Neural crest cell (in vitro differentiated cells): ENCODE data around the gene ITPR1. TPM values are rescaled to one million over a fixed set of nuclear protein-coding genes. Genes with fewer than 3 reads are reported as not detected.

Experiments
- DNase-seq: peaks from one replicate; pipeline ENCODE4 v3.0.0; 2021; ENCODE audit warnings: low read depth, mixed read lengths, low spot score
- H3K27ac Mint-ChIP-seq: one replicate; pipeline ENCODE4 v1.8.0; 2021; ENCODE audit warnings: mild to moderate bottlenecking, mixed read lengths; ENCODE audit not compliant: unreplicated experiment
- H3K27me3 Mint-ChIP-seq: 2 replicates; pipeline ENCODE4 v1.8.0; 2021; ENCODE audit warnings: low read depth, mild to moderate bottlenecking, mixed read lengths
- H3K36me3 Mint-ChIP-seq: 2 replicates; pipeline ENCODE4 v1.8.0; 2021; ENCODE audit warnings: low read depth, mild to moderate bottlenecking, mixed read lengths
- H3K4me1 Mint-ChIP-seq: 2 replicates; pipeline ENCODE4 v1.8.0; 2021; ENCODE audit warnings: mixed read lengths
- H3K4me3 Mint-ChIP-seq: one replicate; pipeline ENCODE4 v1.8.0; 2021; ENCODE audit warnings: mild to moderate bottlenecking, mixed read lengths
- H3K9me3 Mint-ChIP-seq: 2 replicates; pipeline ENCODE4 v1.8.0; 2021; ENCODE audit warnings: mixed read lengths
- total RNA-seq: library from RNA; stranded (reverse); gene quantifications from 2 replicates; pipeline ENCODE4 v1.2.1, GENCODE V29; 2021
- TF ChIP-seq, protein P1 (sequence below): fragments of 200-600 bp; sonication (generic); conservative IDR thresholded peaks from 2 replicates; pipeline ENCODE4 v1.5.0; 2021; ENCODE audit warnings: antibody characterized with exemption, mild to moderate bottlenecking

ITPR1 gene
- total RNA-seq, 1 donor from 2014 or later = 4.8 TPM

DNA sequence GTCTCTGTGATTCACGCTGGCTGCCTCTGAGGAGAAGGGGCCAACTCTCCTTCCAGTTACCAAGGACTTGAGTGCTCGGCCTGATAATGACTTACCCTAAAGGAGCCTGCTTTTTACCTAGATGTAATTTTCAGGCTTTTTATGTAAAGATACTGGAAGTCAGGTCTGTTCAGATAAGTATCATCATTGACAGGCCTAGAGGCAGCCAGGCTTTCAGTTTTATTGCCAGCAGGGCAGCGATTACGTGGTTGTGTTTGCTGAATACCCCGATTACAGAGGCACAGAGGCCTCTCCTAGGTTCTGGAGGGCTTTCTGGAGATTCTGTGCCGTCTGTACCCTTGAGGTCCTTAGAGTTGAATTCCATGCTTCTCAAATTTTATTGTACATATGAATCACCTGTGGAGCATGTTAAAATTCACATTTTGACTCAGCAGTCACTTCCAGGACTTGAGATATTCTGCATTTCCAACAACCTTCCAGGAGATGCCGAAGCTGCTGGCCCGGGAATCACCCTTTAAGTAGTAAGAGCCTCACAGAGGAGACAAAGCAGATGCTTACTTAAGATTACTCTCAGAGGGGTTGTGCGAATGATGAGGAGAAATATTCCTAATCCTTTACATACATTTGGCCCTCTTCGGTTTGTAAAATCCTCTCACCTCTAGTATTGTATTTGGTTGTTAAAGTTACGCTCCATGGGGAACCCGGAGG, 326.0 kb downstream of the ITPR1 start:
- Mint-ChIP-seq H3K9me3 (peaks cover 10% of the 10 kb centered on the region), H3K4me1 (peaks cover 9% of the 10 kb centered on the region), H3K36me3 (peaks cover 21% of the 10 kb centered on the region), H3K4me3 (no peak overlapping the region), H3K27ac (no peak overlapping the region), H3K27me3 (no peaks in the 10 kb centered on the region)
- DNase-seq = no peak
- TF ChIP-seq, protein P1, sequence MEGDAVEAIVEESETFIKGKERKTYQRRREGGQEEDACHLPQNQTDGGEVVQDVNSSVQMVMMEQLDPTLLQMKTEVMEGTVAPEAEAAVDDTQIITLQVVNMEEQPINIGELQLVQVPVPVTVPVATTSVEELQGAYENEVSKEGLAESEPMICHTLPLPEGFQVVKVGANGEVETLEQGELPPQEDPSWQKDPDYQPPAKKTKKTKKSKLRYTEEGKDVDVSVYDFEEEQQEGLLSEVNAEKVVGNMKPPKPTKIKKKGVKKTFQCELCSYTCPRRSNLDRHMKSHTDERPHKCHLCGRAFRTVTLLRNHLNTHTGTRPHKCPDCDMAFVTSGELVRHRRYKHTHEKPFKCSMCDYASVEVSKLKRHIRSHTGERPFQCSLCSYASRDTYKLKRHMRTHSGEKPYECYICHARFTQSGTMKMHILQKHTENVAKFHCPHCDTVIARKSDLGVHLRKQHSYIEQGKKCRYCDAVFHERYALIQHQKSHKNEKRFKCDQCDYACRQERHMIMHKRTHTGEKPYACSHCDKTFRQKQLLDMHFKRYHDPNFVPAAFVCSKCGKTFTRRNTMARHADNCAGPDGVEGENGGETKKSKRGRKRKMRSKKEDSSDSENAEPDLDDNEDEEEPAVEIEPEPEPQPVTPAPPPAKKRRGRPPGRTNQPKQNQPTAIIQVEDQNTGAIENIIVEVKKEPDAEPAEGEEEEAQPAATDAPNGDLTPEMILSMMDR = no peak

DNA sequence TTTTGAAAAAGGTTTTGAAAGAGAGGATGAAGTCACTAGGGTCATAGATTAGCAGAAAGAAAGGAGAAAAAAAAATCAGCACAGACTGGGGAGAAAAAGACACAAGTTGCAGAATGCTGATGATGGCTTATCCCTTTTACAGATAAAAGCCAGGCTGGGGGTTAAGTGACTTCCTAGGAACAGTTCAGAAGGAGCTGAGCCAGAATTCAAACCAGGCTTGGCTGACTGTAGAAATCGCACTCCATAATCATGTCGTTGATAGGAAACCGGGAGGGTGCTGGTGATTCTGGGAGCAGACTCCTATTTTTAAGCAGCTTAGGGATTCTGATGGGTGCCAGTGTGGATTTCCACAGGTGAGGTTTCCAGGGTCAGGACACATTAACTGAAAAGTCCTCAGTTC, 326.6 kb downstream of the ITPR1 start:
- H3K9me3 Mint-ChIP-seq = peaks cover 10% of the 10 kb centered on the region
- no peak overlapping the region for H3K4me3 Mint-ChIP-seq
- peaks cover 19% of the 10 kb centered on the region for H3K36me3 Mint-ChIP-seq
- no peaks in the 10 kb centered on the region for H3K27me3 Mint-ChIP-seq
- TF ChIP-seq, protein P1 = no peak
- H3K27ac Mint-ChIP-seq = no peak overlapping the region
- no peak for DNase-seq
- peaks cover 5% of the 10 kb centered on the region for H3K4me1 Mint-ChIP-seq

GRCh38 chr3:4820296-4821121, 327.4 kb downstream of the ITPR1 start:
- Mint-ChIP-seq H3K27me3 (no peaks in the 10 kb centered on the region), H3K4me1 (peaks cover 5% of the 10 kb centered on the region), H3K4me3 (no peak overlapping the region), H3K9me3 (peaks cover 10% of the 10 kb centered on the region), H3K27ac (no peak overlapping the region), H3K36me3 (peaks cover 17% of the 10 kb centered on the region)
- DNase-seq = no peak
- TF ChIP-seq, protein P1 = no peak

- no peak for DNase-seq
- peaks cover 10% of the 10 kb centered on the region for H3K9me3 Mint-ChIP-seq
- H3K4me3 Mint-ChIP-seq = no peak overlapping the region
- TF ChIP-seq, protein P1 = no peak
- peaks cover 14% of the 10 kb centered on the region for H3K36me3 Mint-ChIP-seq
- no peaks in the 10 kb centered on the region for H3K27me3 Mint-ChIP-seq
- peaks cover 5% of the 10 kb centered on the region for H3K4me1 Mint-ChIP-seq
- H3K27ac Mint-ChIP-seq = no peak overlapping the region
Observed at GRCh38 chr3:4821338-4821737, 328.2 kb downstream of the ITPR1 start.

- DNase-seq = no peak
- H3K36me3 Mint-ChIP-seq = peaks cover 13% of the 10 kb centered on the region
- H3K4me1 Mint-ChIP-seq = peaks cover 5% of the 10 kb centered on the region
- H3K27ac Mint-ChIP-seq = no peak overlapping the region
- TF ChIP-seq, protein P1 = no peak
- H3K9me3 Mint-ChIP-seq = peaks cover 8% of the 10 kb centered on the region
- H3K4me3 Mint-ChIP-seq = no peak overlapping the region
- H3K27me3 Mint-ChIP-seq = no peaks in the 10 kb centered on the region
Observed at GRCh38 chr3:4821975-4822374, 328.8 kb downstream of the ITPR1 start.
